Brain pericyte (primary cell): ENCODE results near the gene JAK1.

Experiments used
- DNase-seq: peaks from one replicate; pipeline ENCODE4 v3.0.0-alpha.2; 2012; ENCODE audit warnings: low read depth, low spot score

The JAK1 gene

GRCh38 chr1:64892576-64893573 is 73.5 kb downstream of the JAK1 start:
- no peak for DNase-seq

- no peak for DNase-seq
Measured at GRCh38 chr1:64891448-64891825, 74.9 kb downstream of the JAK1 start.

- no peak for DNase-seq
Measured at GRCh38 chr1:64890699-64891447, 75.5 kb downstream of the JAK1 start.

- DNase-seq = no peak
Measured at GRCh38 chr1:64887689-64888217, 78.6 kb downstream of the JAK1 start.

- DNase-seq = no peak
Measured at GRCh38 chr1:64886877-64887276, 79.5 kb downstream of the JAK1 start.

- no peak for DNase-seq
Measured at GRCh38 chr1:64885648-64886047, 80.7 kb downstream of the JAK1 start.

GRCh38 chr1:64884261-64885040 is 81.9 kb downstream of the JAK1 start:
- no peak for DNase-seq

- DNase-seq = no peak
Measured at GRCh38 chr1:64882574-64883255, 83.6 kb downstream of the JAK1 start.

- no peak for DNase-seq
Measured at GRCh38 chr1:64881281-64881680, 85.1 kb downstream of the JAK1 start.

- DNase-seq = no peak
Measured at GRCh38 chr1:64880449-64880848, 85.9 kb downstream of the JAK1 start.

- DNase-seq = no peak
Measured at GRCh38 chr1:64878931-64879611, 87.3 kb downstream of the JAK1 start.

- DNase-seq = no peak
Measured at GRCh38 chr1:64878090-64878489, 88.3 kb downstream of the JAK1 start.

GRCh38 chr1:64877598-64877997 is 88.8 kb downstream of the JAK1 start:
- no peak for DNase-seq

- no peak for DNase-seq
Measured at GRCh38 chr1:64877151-64877550, 89.2 kb downstream of the JAK1 start.

- no peak for DNase-seq
Measured at GRCh38 chr1:64875606-64876005, 90.7 kb downstream of the JAK1 start.

- no peak for DNase-seq
Measured at GRCh38 chr1:64875101-64875500, 91.2 kb downstream of the JAK1 start.

GRCh38 chr1:64874666-64875065 is 91.7 kb downstream of the JAK1 start:
- no peak for DNase-seq

- no peak for DNase-seq
Measured at GRCh38 chr1:64873576-64873975, 92.8 kb downstream of the JAK1 start.

- no peak for DNase-seq
Measured at GRCh38 chr1:64872067-64872466, 94.3 kb downstream of the JAK1 start.

- no peak for DNase-seq
Measured at GRCh38 chr1:64871256-64871655, 95.1 kb downstream of the JAK1 start.
